ENCODE results near the gene MRPS33. TPM values are rescaled to one million over a fixed set of nuclear protein-coding genes. Genes with fewer than 3 reads are reported as not detected.

Gene MRPS33
- total and polyA plus RNA-seq, 2 of the 8 experiments (the other 6 are each of a cell fraction or from before 2014, with no cell fraction given) = 22.9 to 62.6 TPM

GRCh38 chr7:141023295-141023694 lies 8.5 kb upstream of the MRPS33 start:
- Histone ChIP-seq H2AFZ (ENCODE audit: low read length) (no peak overlapping the region), H3K79me2 (ENCODE audit: control insufficient read depth in 1 of 2, insufficient read depth in 2 of 2, low read length in 2 of 2) (no peaks in the 10 kb centered on the region), H3K79me1 (ENCODE audit: low read depth, low read length) (no peaks in the 10 kb centered on the region), H4K91ac (replicated peaks; ENCODE audit: insufficient read length, low read length) (no peak overlapping the region), H2AK5ac (ENCODE audit: low read depth, low read length) (no peak overlapping the region), H4K20me1 (replicated peaks in 1 of 2; ENCODE audit: control insufficient read depth in 1 of 2, insufficient read depth in 2 of 2, low read length in 2 of 2) (no peaks in the 10 kb centered on the region), H3K56ac (replicated peaks; ENCODE audit: insufficient read length, low read depth, low read length) (no peak overlapping the region), H4K5ac (ENCODE audit: insufficient read length, low read depth, low read length) (no peak overlapping the region), H2BK12ac (ENCODE audit: low read depth, low read length) (no peak overlapping the region), H3K4me2 (ENCODE audit: insufficient read depth in 1 of 2, low read depth in 2 of 2, low read length in 2 of 2) (no peak overlapping the region), H3K18ac (ENCODE audit: extremely low read depth, low read length) (no peak overlapping the region), H2BK20ac (ENCODE audit: low read length) (no peak overlapping the region), H3K36me3 (ENCODE audit: control insufficient read depth in 2 of 4, insufficient read depth in 4 of 4, low read length in 3 of 4) (no peaks in the 10 kb centered on the region), H3K4ac (replicated peaks; ENCODE audit: insufficient read length, low read depth, low read length) (no peak overlapping the region), H3K9me3 (ENCODE audit: insufficient read depth in 2 of 2, low read depth in 1 of 2, low read length in 1 of 2) (peaks cover 4% of the 10 kb centered on the region in 2 experiments; a peak in 2 of 4 replicates), H3K14ac (ENCODE audit: insufficient read length) (no peak overlapping the region), H3K27ac (ENCODE audit: low read depth, low read length) (no peak overlapping the region), H2BK15ac (ENCODE audit: low read length) (no peak overlapping the region), H3K4me3 (ENCODE audit: extremely low read depth in 1 of 4, insufficient read depth in 2 of 4, low read depth in 3 of 4, low read length in 4 of 4) (no peak overlapping the region), H3K23me2 (ENCODE audit: low read depth, low read length) (no peaks in the 10 kb centered on the region), H2BK5ac (ENCODE audit: low read depth, low read length) (no peak overlapping the region), H3K27me3 (replicated peaks in 1 of 4; ENCODE audit: control insufficient read depth in 3 of 4, extremely low read depth in 1 of 4, insufficient read depth in 3 of 4, low read length in 3 of 4) (no peaks in the 10 kb centered on the region), H3K23ac (ENCODE audit: insufficient read length) (no peak overlapping the region), H3K4me1 (replicated peaks in 1 of 4; ENCODE audit: control insufficient read depth in 3 of 4, insufficient read depth in 4 of 4, low read length in 3 of 4) (no peaks in the 10 kb centered on the region), H4K8ac (ENCODE audit: extremely low read depth, insufficient read depth, low read length) (no peak overlapping the region), H2BK120ac (replicated peaks; ENCODE audit: low read depth, low read length) (no peak overlapping the region), H3K9ac (replicated peaks in 1 of 4; ENCODE audit: extremely low read depth in 1 of 4, low read depth in 3 of 4, low read length in 3 of 4) (no peak overlapping the region)
- ChIA-PET CTCF (ENCODE audit: partially characterized antibody) (interaction anchor here (1.7 kb wide), 1 partner anchor 197 kb away, joined by 6 read pairs; no protein-coding TSS in a partner anchor), POLR2A (ENCODE audit: partially characterized antibody) (interaction anchor here (2.2 kb wide), 1 partner anchor 8 kb away, joined by 5 read pairs; the partner anchor contains the start of gene MRPS33)
- FAIRE-seq (no peak), DNase-seq (ENCODE audit: low read depth in 1 of 2, low spot score in 2 of 2) (no peak)
- 78% methylated on average over 1 of the region's 1 CpG; no CpG with 5 or more reads in 1 of the 2 experiments for WGBS, 2 experiments (ENCODE audit: extremely low coverage in 1 of 2, insufficient coverage in 1 of 2, insufficient read length in 1 of 2, insufficient replicate concordance in 2 of 2, low coverage in 1 of 2, low lambda C conversion rate in 2 of 2, missing lambda C conversion rate in 1 of 2)
- TF ChIP-seq PHF8 (conservative IDR thresholded peaks at IDR 0.05; ENCODE audit: low read depth, low read length) = no peak

All from H1 (cell line).